Spinal cord (tissue), 10 donors: Measurements from ENCODE around the gene FAM163A. TPM values are rescaled to one million over a fixed set of nuclear protein-coding genes. Genes with fewer than 3 reads are reported as not detected.
A peak's percentile ranks its signal among the peaks of the same experiment; 100 is the strongest.

Experiments used
- DNase-seq, 6 donors: peaks; one replicate each; pipeline versions ENCODE4 v3.0.0 to v3.0.0-alpha.2; 2013 to 2015; ENCODE audit warnings: low spot score in 6 of 6, low read depth in 4 of 6
- H3K27ac ChIP-seq: one replicate; pipeline ENCODE4 v1.5.1; 2013; ENCODE audit warnings: low read depth, low read length, control low read depth
- H3K27me3 ChIP-seq: one replicate; pipeline ENCODE4 v1.6.1; 2013; ENCODE audit warnings: low read length; ENCODE audit not compliant: control insufficient read depth, insufficient read depth
- H3K36me3 ChIP-seq: one replicate; pipeline ENCODE4 v1.6.1; 2013; ENCODE audit warnings: low read length; ENCODE audit not compliant: control insufficient read depth, insufficient read depth
- H3K4me1 ChIP-seq: one replicate; pipeline ENCODE4 v1.6.1; 2013; ENCODE audit warnings: low read length; ENCODE audit not compliant: control insufficient read depth, insufficient read depth
- H3K4me3 ChIP-seq: one replicate; pipeline ENCODE4 v1.5.1; 2013; ENCODE audit warnings: low read depth, low read length, control low read depth
- H3K9me3 ChIP-seq: one replicate; pipeline ENCODE4 v1.6.1; 2013; ENCODE audit warnings: low read length; ENCODE audit not compliant: control insufficient read depth, insufficient read depth
- WGBS: methylation state at CpG from one replicate; pipeline ENCODE4 v1.1.5; 2013; ENCODE audit warnings: missing lambda C conversion rate; ENCODE audit not compliant: insufficient coverage; 5-methylcytosine and 5-hydroxymethylcytosine counted together
- polyA plus RNA-seq, 2 donors: library from polyadenylated mRNA; unstranded; fragments of 120-200 nt; gene quantifications; one replicate each; pipeline ENCODE4 v1.2.1, GENCODE V29; 2013; ENCODE audit not compliant: insufficient read length in 2 of 2
- total RNA-seq, 2 donors: library from RNA; depleted of rRNA in 1 of 2; stranded (reverse); fragments of 120-200 nt in 1 of 2; fragments of >200 nt in 1 of 2; gene quantifications; one replicate each; pipeline versions ENCODE4 v1.2.3 to v1.2.4, GENCODE V29; 2013 to 2014
- donor health status: healthy.

Gene FAM163A
- total and polyA plus RNA-seq, 4 donors = 0.55 to 4.2 (median 2.5) TPM

GRCh38 chr1:179770887-179771502 is 27.9 kb downstream of the FAM163A start:
- peaks cover 1% of the 10 kb centered on the region for H3K9me3 ChIP-seq
- no peak for DNase-seq
- no peaks in the 10 kb centered on the region for H3K36me3 ChIP-seq
- no peaks in the 10 kb centered on the region for H3K27me3 ChIP-seq
- peaks cover 6% of the 10 kb centered on the region for H3K4me1 ChIP-seq
- no peak overlapping the region for H3K27ac ChIP-seq
- no peak overlapping the region for H3K4me3 ChIP-seq
- WGBS = 72% methylated on average over 9 of the region's 9 CpGs

DNA sequence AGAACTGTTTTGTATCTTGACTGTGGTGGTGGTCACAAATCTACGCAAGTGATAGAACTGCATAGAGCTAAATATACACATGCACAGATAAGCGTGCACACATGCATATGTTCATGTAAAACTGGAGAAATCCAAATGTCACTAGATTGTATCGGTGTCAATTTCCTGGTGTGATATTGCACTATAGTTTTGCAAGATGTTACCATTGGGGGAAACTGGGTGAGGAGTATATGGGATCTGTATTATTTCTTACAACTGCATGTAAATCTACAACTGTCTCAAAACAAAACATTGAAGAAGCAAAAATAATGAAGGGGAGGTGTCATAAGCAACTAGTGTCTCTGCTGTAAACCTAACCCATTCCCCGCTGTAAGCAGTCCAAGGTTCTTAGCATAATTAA is 30.2 kb downstream of the FAM163A start:
- DNase-seq = no peak
- H3K27ac ChIP-seq = no peak overlapping the region
- WGBS = 100% methylated on average over 1 of the region's 4 CpGs
- no peaks in the 10 kb centered on the region for H3K36me3 ChIP-seq
- H3K27me3 ChIP-seq = no peaks in the 10 kb centered on the region
- H3K4me3 ChIP-seq = no peak overlapping the region
- no peaks in the 10 kb centered on the region for H3K9me3 ChIP-seq
- no peaks in the 10 kb centered on the region for H3K4me1 ChIP-seq

DNA sequence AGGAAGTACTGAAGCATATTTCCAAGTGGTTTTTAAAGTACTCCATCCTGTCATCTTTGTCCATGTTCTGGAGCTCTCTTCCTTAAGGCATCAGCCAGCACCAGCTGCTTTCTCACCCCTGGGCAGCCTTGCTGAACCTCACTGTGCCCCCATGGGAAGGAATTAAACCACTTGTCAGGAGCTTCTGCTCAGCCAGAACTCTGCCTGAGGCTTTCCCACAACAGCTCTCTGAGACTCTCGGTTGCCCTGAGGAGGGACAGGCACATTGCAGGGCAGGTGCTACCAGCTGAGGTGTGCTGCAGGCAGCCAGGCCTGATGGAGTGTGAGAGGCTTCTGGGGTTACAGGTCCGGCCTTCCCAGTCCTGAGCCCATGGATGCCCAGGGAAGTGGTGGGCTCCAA is 30.9 kb downstream of the FAM163A start:
- no peaks in the 10 kb centered on the region for H3K27me3 ChIP-seq
- WGBS = 75% methylated on average over 2 of the region's 2 CpGs
- H3K27ac ChIP-seq = no peak overlapping the region
- no peak for DNase-seq
- no peak overlapping the region for H3K4me3 ChIP-seq
- no peaks in the 10 kb centered on the region for H3K4me1 ChIP-seq
- H3K36me3 ChIP-seq = no peaks in the 10 kb centered on the region
- no peaks in the 10 kb centered on the region for H3K9me3 ChIP-seq

DNA sequence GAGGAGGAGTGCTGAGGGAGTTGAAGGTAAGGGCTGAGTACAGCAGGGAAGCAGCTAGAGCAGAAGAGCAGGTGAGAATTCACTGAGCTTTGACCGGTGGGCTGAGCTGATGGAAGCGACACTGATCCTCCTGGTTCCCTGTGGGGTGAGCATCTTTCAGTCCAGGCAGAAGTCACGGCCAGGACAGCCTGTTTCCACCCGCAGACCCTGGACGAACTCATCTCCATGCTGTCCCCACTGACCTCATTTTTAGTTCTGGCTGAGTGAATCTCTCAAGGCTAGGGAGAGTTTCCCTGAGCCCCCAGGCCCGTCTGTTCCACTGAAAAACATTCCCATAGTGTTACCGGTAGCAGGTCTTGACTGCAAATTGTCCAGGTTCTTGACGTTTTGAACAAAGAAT is 31.5 kb downstream of the FAM163A start:
- Histone ChIP-seq H3K27me3 (no peaks in the 10 kb centered on the region), H3K4me1 (no peaks in the 10 kb centered on the region), H3K4me3 (no peak overlapping the region), H3K27ac (no peak overlapping the region), H3K36me3 (no peaks in the 10 kb centered on the region), H3K9me3 (no peaks in the 10 kb centered on the region)
- DNase-seq = no peak
- 75% methylated on average over 8 of the region's 8 CpGs for WGBS

DNA sequence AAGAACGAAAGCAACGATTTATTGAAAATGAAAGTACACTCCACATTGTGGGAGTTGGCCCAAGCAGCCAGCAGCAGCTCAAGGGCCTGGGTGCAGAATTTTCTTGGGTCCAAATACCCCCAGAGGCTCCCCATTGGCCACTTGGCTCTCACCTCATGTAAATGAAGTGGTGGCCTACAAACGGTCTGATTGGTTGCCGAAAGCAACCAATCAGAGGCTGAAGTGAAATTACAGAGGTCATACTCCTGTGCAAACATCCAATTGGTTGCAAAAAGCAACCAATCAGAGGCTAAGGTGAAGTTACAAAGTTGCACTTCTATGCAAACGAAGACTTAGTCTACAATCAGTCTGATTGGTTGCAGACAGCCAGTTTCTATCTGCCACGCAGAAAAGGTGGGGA is 31.9 kb downstream of the FAM163A start:
- H3K9me3 ChIP-seq = no peaks in the 10 kb centered on the region
- WGBS = 94% methylated on average over 4 of the region's 6 CpGs

GRCh38 chr1:179776831-179777230 is 33.7 kb downstream of the FAM163A start:
- Histone ChIP-seq H3K27ac (no peak overlapping the region), H3K36me3 (no peaks in the 10 kb centered on the region)
- WGBS = no CpG with 5 or more reads among the region's 2 CpGs

More for the DNA sequence above, 31.9 kb downstream of the FAM163A start:
- Histone ChIP-seq H3K36me3 (no peaks in the 10 kb centered on the region), H3K4me1 (no peaks in the 10 kb centered on the region), H3K27me3 (no peaks in the 10 kb centered on the region), H3K27ac (no peak overlapping the region), H3K4me3 (no peak overlapping the region)
- DNase-seq = no peak

GRCh38 chr1:179777731-179778130 is 34.6 kb downstream of the FAM163A start:
- no peaks in the 10 kb centered on the region for H3K27me3 ChIP-seq

More at GRCh38 chr1:179776831-179777230, 33.7 kb downstream of the FAM163A start:
- Histone ChIP-seq H3K4me3 (no peak overlapping the region), H3K9me3 (no peaks in the 10 kb centered on the region), H3K27me3 (no peaks in the 10 kb centered on the region), H3K4me1 (no peaks in the 10 kb centered on the region)
- no peak for DNase-seq

DNA sequence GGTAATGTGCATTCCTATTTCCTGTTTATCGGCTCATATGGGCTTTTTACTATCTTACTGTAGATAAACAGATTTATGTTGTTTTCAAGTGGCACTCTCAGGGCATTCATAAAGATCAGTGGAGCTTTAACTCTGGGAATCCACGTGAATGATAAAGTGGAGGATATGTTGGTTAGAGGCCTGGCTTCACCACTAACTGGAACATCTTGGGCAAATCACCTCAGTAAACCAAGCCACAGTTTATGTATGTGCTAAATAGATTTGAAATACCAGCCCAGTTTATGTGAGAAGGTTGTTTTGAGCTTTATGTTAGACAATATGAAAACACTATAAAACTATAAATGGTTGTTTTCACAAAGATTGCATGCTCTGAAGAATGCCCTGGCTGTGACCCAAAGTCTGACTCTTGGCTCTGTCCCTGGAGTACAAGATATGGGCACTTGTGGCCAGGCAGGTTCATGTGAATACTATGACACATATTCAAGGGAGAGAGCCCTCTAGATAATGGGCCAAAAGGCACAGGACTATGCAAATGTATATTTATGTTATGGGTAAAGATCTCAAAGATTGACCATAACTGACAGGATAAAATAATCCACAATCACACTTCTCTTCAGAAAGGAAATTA is 36.7 kb downstream of the FAM163A start:
- Histone ChIP-seq H3K36me3 (no peaks in the 10 kb centered on the region), H3K4me1 (no peaks in the 10 kb centered on the region), H3K9me3 (no peaks in the 10 kb centered on the region), H3K4me3 (no peak overlapping the region), H3K27me3 (no peaks in the 10 kb centered on the region), H3K27ac (no peak overlapping the region)
- 33% methylated on average over 1 of the region's 2 CpGs for WGBS
- no peak for DNase-seq

More at GRCh38 chr1:179777731-179778130, 34.6 kb downstream of the FAM163A start:
- Histone ChIP-seq H3K9me3 (no peaks in the 10 kb centered on the region), H3K36me3 (no peaks in the 10 kb centered on the region), H3K27ac (no peak overlapping the region), H3K4me1 (no peaks in the 10 kb centered on the region), H3K4me3 (no peak overlapping the region)
- 86% methylated on average over 2 of the region's 3 CpGs for whole genome bisulfite sequencing
- no peak for DNase-seq

DNA sequence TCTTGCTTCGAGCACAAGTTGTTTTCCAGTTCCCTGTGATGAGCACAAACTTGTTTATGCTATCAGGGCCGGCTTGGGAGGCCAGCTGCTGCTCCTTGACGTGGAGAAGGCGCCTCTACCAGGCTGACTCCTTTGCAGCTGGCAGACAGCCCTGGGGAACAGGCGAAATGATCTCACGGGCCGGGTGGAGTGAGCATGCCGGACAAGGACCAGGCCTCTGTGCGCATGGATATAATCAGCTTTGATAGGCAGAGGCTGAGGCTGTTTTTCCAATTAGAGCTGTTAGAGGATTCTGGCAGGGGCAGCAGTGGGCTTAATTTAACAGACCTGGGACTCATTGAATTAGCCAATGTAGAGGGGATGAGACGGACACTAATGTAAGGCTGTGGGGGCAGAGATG is 38.9 kb downstream of the FAM163A start:
- Histone ChIP-seq H3K9me3 (no peaks in the 10 kb centered on the region), H3K36me3 (no peaks in the 10 kb centered on the region), H3K27ac (no peak overlapping the region), H3K4me3 (no peak overlapping the region), H3K4me1 (peaks cover 9% of the 10 kb centered on the region), H3K27me3 (no peaks in the 10 kb centered on the region)
- DNase-seq = no peak
- 70% methylated on average over 9 of the region's 10 CpGs for WGBS

DNA sequence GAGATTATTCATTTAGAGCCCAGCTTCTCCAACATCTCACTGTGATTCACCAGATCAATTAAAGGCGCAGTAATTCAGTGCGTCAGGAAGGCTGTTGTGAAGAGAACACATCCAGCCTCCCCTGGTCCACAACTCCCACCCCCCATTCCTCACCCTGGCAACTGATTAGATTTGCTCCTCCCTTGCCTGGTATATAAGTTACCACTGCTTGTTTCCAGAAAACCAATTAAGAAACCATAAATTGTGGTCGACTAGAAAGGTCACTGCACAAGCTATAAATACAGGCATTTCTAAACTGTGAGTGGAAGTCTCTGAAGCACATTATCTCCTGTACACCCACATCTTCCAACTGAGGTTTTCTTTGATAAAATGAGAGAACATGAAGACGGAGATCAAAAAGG is 41.9 kb downstream of the FAM163A start:
- H3K27ac ChIP-seq = no peak overlapping the region
- DNase-seq = peak in 2 of 6 donors; percentile 14 to 72
- no CpG with 5 or more reads among the region's 4 CpGs for WGBS

More for the DNA sequence above, 41.9 kb downstream of the FAM163A start:
- Histone ChIP-seq H3K4me3 (no peak overlapping the region), H3K36me3 (no peaks in the 10 kb centered on the region), H3K4me1 (peaks cover 15% of the 10 kb centered on the region), H3K27me3 (no peaks in the 10 kb centered on the region), H3K9me3 (no peaks in the 10 kb centered on the region)
